Ureter (tissue), 1 donor: ENCODE results near the gene FGFRL1. TPM values are rescaled to one million over a fixed set of nuclear protein-coding genes. Genes with fewer than 3 reads are reported as not detected.
"Not testable (repeated sequence)": the region's sequence is repeated elsewhere in the genome, so short reads cannot be mapped to it uniquely, and the experiment has no call there.

Experiments
- DNase-seq: peaks from one replicate; pipeline ENCODE4 v3.0.0-alpha.2; 2020; ENCODE audit warnings: low spot score
- total RNA-seq: library from RNA; stranded (reverse); gene quantifications from one replicate; pipeline ENCODE4 v1.2.4, GENCODE V29; 2023
- donor health status: DM: yes; HTN: yes; CAD: no.

FGFRL1 gene
- total RNA-seq, 1 donor from 2014 or later = 13.0 TPM

GRCh38 chr4:992297-993110, 18.9 kb upstream of the FGFRL1 start:
- no peak for DNase-seq

GRCh38 chr4:993111-994029, 18.1 kb upstream of the FGFRL1 start, which contains the start of gene SLC26A1:
Gene SLC26A1, minus strand, starts transcription at chr4:993404. Its CDS starts 1,701 bp downstream, at chr4:991703.
- DNase-seq = no peak

GRCh38 chr4:995311-996026, 16.0 kb upstream of the FGFRL1 start:
- DNase-seq = no peak

- no peak for DNase-seq
These were observed 15.1 kb upstream of the FGFRL1 start for GRCh38 chr4:996030-996996.

- no peak for DNase-seq
These were observed 14.4 kb upstream of the FGFRL1 start for GRCh38 chr4:996997-997374.

GRCh38 chr4:997375-998071, 13.9 kb upstream of the FGFRL1 start:
- no peak for DNase-seq

GRCh38 chr4:998096-998691, 13.2 kb upstream of the FGFRL1 start:
- no peak for DNase-seq

- DNase-seq = not testable (repeated sequence)
These were observed 12.1 kb upstream of the FGFRL1 start for GRCh38 chr4:999240-999863.

- DNase-seq = no peak
These were observed 11.5 kb upstream of the FGFRL1 start for GRCh38 chr4:999882-1000425.

GRCh38 chr4:1000686-1001260, 10.7 kb upstream of the FGFRL1 start:
- DNase-seq = no peak

- no peak for DNase-seq
These were observed 9.8 kb upstream of the FGFRL1 start for GRCh38 chr4:1001561-1002130.

GRCh38 chr4:1002131-1002630, 9.2 kb upstream of the FGFRL1 start:
- no peak for DNase-seq

GRCh38 chr4:1002631-1003251, 8.7 kb upstream of the FGFRL1 start:
- DNase-seq = no peak

GRCh38 chr4:1003271-1004070, 8.0 kb upstream of the FGFRL1 start:
- no peak for DNase-seq

GRCh38 chr4:1004071-1004418, 7.4 kb upstream of the FGFRL1 start:
- DNase-seq = no peak

GRCh38 chr4:1004557-1005485, 6.6 kb upstream of the FGFRL1 start:
- no peak for DNase-seq
